ENCODE measurements around the gene BPHL.
"Not testable (repeated sequence)": the region's sequence is repeated elsewhere in the genome, so short reads cannot be mapped to it uniquely, and the experiment has no call there.

BPHL gene

GRCh38 chr6:3156184-3157130 lies 37.9 kb downstream of the BPHL start:
- peak overlapping the region; percentile 84 for H3K27ac Mint-ChIP-seq
- peaks cover 23% of the 10 kb centered on the region for H3K27me3 Mint-ChIP-seq
- not testable (repeated sequence) for DNase-seq; ATAC-seq; H3K36me3 Mint-ChIP-seq (ENCODE audit: low read depth); H3K9me3 Mint-ChIP-seq
- H3K4me3 Mint-ChIP-seq = peak overlapping the region; percentile 81
- H3K4me1 Mint-ChIP-seq = peaks cover 19% of the 10 kb centered on the region

GRCh38 chr6:3157131-3157933 lies 38.8 kb downstream of the BPHL start, which contains the start of gene TUBB2A:
Gene TUBB2A, minus strand, starts transcription at chr6:3157544. Its CDS starts 81 bp downstream, at chr6:3157463.
- DNase-seq (peak; percentile 84), ATAC-seq (peak; percentile 69)
- H3K9me3 Mint-ChIP-seq = peaks cover 4% of the 10 kb centered on the region
- H3K27ac Mint-ChIP-seq = peak within 1 kb of the TSS; percentile 84
- peak within 1 kb of the TSS; percentile 81 for H3K4me3 Mint-ChIP-seq
- peaks cover 22% of the 10 kb centered on the region for H3K4me1 Mint-ChIP-seq
- peaks cover 29% of the 10 kb centered on the region for H3K27me3 Mint-ChIP-seq
- H3K36me3 Mint-ChIP-seq (ENCODE audit: low read depth) = no peaks in the 10 kb centered on the region

DNA sequence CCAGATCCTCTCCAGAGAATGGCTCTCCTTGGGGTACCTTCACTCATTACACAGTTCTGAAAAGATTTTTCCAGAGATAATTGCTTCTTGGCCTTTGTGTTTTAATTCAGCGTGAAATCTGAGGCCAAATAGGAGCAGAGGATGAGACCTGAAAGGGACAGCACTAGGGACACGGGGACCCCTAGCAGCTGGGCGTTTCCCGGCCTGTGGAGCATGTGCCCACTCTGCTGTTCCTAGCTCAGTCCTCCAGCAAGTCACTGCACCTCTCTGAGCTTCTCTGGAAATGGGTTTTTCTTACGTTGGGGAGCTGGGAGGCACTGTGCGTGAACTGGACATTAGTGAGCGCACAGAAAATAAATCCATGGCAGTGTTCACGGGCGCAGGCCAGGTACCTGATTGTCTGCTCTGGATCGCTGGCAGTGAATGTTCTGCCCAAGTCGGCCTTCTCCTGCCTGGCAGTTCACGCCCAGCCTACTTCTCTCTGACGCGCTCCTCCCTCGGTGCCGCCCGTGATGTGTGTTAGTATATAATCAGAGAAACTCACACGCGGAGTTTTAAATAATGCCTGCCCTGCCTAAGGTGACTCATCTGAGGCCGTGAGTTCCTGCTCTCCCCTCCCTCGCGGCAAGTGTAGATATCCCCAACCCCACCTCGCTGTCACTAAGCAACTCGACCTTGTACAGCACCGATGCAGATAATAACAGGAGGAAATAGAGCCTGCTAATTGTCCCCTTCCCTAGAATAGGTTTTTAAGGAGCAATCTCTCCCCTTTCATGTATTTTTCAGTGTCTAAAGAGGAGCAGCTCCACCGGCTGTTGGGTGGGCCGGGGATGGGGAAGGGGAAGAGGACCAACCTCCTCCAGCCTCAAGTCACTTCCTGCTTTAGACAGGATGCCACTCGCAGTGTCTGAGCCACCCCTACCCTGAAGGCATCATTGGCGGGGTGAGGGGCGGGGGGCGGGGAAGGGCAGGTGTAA lies 41.6 kb downstream of the BPHL start:
- DNase-seq (peak; percentile 22), ATAC-seq (peak; percentile 18)
- H3K36me3 Mint-ChIP-seq (ENCODE audit: low read depth) = no peaks in the 10 kb centered on the region
- peaks cover 32% of the 10 kb centered on the region for H3K4me1 Mint-ChIP-seq
- H3K4me3 Mint-ChIP-seq = no peak overlapping the region
- H3K9me3 Mint-ChIP-seq = peaks cover 4% of the 10 kb centered on the region
- no peak overlapping the region for H3K27ac Mint-ChIP-seq
- H3K27me3 Mint-ChIP-seq = peaks cover 38% of the 10 kb centered on the region

- peaks cover 27% of the 10 kb centered on the region for H3K27me3 Mint-ChIP-seq
- peaks cover 31% of the 10 kb centered on the region for H3K4me1 Mint-ChIP-seq
- H3K9me3 Mint-ChIP-seq = peaks cover 4% of the 10 kb centered on the region
- ATAC-seq (no peak), DNase-seq (no peak)
- no peak overlapping the region for H3K27ac Mint-ChIP-seq
- H3K4me3 Mint-ChIP-seq = peak overlapping the region; percentile 78
- no peaks in the 10 kb centered on the region for H3K36me3 Mint-ChIP-seq (ENCODE audit: low read depth)
These were observed 43.6 kb downstream of the BPHL start for GRCh38 chr6:3162067-3162497.

DNA sequence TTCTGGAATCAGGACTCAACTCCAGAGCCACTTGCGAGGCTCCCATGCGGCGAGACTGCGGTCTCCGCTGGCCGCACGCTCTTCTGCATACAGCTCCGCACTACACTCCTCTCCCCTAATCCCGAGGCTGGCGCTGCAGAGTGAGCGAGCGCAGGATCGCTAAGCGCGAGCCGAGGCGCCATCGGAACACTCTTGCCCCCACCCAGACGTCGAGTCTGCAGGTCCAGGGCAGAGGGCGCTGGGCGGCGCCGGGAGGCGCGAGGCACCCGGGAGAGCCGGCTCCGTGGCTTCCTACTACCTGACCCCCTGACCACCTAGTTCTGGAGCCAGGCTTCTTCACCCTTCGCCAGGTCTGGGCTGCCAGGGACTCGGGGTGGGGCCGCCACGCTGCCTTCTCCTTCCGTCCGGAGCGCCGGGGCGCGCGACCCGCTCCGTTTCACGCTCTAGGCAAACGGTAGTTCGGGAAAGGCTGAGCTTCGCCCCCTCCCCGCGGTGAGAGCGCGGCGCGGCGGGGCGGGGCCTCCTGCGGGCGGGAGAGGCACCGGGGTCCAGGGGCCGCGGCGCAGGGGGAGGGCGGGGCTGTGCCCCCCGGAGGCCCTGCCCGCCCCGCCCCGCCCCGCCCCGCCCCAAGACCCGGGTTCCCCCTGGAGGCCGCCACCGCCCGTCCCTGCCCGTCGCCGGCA lies 44.2 kb downstream of the BPHL start:
- DNase-seq = peak; percentile 57
- Mint-ChIP-seq H3K27me3 (peaks cover 27% of the 10 kb centered on the region), H3K36me3 (ENCODE audit: low read depth) (no peaks in the 10 kb centered on the region), H3K4me3 (peak overlapping the region; percentile 78), H3K27ac (no peak overlapping the region), H3K4me1 (peaks cover 31% of the 10 kb centered on the region), H3K9me3 (peaks cover 4% of the 10 kb centered on the region)
- ATAC-seq = peak; percentile 77

- peaks cover 25% of the 10 kb centered on the region for H3K27me3 Mint-ChIP-seq
- peak overlapping the region; percentile 78 for H3K4me3 Mint-ChIP-seq
- ATAC-seq = no peak
- peaks cover 4% of the 10 kb centered on the region for H3K9me3 Mint-ChIP-seq
- H3K27ac Mint-ChIP-seq = no peak overlapping the region
- no peak for DNase-seq
- H3K4me1 Mint-ChIP-seq = peaks cover 29% of the 10 kb centered on the region
- no peaks in the 10 kb centered on the region for H3K36me3 Mint-ChIP-seq (ENCODE audit: low read depth)
These were observed 44.7 kb downstream of the BPHL start for GRCh38 chr6:3163248-3163594.

DNA sequence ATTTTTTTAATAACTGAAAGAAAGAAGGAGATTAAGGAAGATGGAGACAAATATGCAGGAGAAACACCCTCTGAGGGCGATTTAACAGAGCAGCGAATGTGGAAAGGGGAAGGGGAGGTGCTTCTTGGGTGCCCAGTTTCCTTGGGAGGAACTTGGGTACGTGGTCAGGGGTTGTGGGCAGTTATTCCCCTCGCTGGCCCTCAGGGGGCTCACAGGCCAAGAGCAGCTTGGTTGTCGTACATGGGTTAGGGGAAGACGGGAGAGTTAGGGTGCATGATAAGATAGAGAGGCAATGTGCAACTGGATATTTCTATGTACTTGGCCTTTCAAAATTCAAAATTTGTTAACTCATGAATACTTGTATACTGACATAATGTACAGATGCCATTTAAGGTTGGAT lies 45.9 kb downstream of the BPHL start:
- H3K27ac Mint-ChIP-seq = no peak overlapping the region

DNA sequence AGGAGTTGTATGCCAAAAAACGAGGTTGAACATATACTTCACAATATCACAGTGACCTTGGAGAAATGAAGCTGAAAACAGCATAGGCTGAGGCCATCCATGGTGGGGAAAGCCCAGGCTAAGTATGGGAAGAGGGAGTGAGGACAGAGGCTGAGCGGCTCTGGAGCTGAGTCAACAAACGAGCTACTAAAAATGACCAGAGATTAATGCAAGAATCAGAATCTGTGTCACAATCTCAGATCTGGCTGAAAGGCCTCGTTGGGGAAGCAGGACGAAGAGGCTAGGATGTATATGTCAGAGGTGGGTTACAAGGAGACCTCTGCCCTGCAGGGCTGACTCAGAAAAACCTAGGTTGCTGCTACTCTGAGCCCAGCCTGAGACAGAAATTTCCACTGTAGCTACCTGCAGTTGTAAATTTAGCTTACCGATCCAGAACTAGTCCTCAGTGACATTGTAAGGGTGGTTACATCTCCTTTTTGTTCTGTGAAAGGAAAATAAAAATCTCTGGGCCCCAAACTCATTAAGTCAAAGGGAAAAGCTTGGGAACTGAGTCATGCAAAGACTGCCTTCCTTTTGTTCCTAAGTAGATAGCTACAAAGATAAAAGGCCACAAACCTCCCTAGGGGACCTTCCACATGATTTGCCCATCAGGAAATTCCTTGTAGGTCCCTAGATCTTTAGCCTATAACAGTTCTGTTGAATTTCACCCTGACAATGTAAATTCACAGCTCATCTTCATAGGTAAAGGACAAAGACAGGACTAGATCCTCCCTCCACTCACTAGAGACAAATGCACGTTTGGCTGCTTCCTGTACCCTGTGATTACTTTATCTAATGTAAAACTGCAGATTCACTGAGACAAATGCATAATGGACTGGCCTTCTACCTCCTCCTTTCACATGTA lies 47.4 kb downstream of the BPHL start:
- Mint-ChIP-seq H3K27ac (no peak overlapping the region), H3K4me1 (peaks cover 19% of the 10 kb centered on the region), H3K4me3 (no peak overlapping the region), H3K27me3 (peaks cover 16% of the 10 kb centered on the region), H3K36me3 (ENCODE audit: low read depth) (no peaks in the 10 kb centered on the region), H3K9me3 (no peaks in the 10 kb centered on the region)
- DNase-seq (no peak), ATAC-seq (peak; percentile 25)

More for the DNA sequence above, 45.9 kb downstream of the BPHL start:
- no peak for ATAC-seq
- Mint-ChIP-seq H3K36me3 (ENCODE audit: low read depth) (no peaks in the 10 kb centered on the region), H3K4me1 (peaks cover 27% of the 10 kb centered on the region), H3K9me3 (peaks cover 4% of the 10 kb centered on the region), H3K27me3 (peaks cover 21% of the 10 kb centered on the region), H3K4me3 (no peak overlapping the region)
- no peak for DNase-seq

GRCh38 chr6:3166535-3167225 lies 48.2 kb downstream of the BPHL start:
- peaks cover 14% of the 10 kb centered on the region for H3K27me3 Mint-ChIP-seq
- not testable (repeated sequence) for H3K27ac Mint-ChIP-seq; H3K4me3 Mint-ChIP-seq; H3K9me3 Mint-ChIP-seq; H3K36me3 Mint-ChIP-seq (ENCODE audit: low read depth); DNase-seq; ATAC-seq
- peaks cover 19% of the 10 kb centered on the region for H3K4me1 Mint-ChIP-seq

DNA sequence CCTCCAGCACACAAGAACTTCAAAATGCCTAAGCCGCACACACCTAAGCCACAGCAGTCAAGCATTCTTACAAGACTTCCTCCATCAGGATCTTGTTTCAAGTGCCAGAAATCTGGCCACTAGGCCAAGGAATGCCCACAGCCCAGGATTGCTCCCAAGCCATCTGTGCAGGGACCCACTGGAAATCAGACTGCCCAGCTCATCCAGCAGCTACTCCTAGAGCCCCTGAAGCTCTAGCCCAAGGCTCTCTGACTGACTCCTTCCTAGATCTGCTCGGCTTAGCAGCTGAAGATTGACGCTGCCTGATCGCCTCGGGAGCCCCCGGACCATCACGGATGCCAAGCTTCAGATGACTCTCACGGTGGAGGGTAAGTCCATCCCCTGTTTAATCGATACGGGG lies 49.5 kb downstream of the BPHL start:
- not testable (repeated sequence) for H3K4me3 Mint-ChIP-seq; DNase-seq; H3K36me3 Mint-ChIP-seq (ENCODE audit: low read depth); H3K27me3 Mint-ChIP-seq; H3K27ac Mint-ChIP-seq; ATAC-seq; H3K9me3 Mint-ChIP-seq
- peaks cover 13% of the 10 kb centered on the region for H3K4me1 Mint-ChIP-seq

- H3K4me3 Mint-ChIP-seq; H3K36me3 Mint-ChIP-seq (ENCODE audit: low read depth); DNase-seq; H3K4me1 Mint-ChIP-seq; H3K27me3 Mint-ChIP-seq; H3K27ac Mint-ChIP-seq; H3K9me3 Mint-ChIP-seq; ATAC-seq: not testable (repeated sequence)
These were observed 52.2 kb downstream of the BPHL start for GRCh38 chr6:3170676-3171075.
